HG02759 (cell line): ENCODE measurements around the gene KCNT1.
"Not testable (repeated sequence)": the region's sequence is repeated elsewhere in the genome, so short reads cannot be mapped to it uniquely, and the experiment has no call there.

ENCODE experiments used
- ATAC-seq: cut with Tn5 transposase; IDR thresholded peaks from one replicate; pipeline ENCODE4 v1.9.1; 2021; ENCODE audit warnings: mild to moderate bottlenecking, moderate library complexity; ENCODE audit not compliant: unreplicated experiment

Gene KCNT1

DNA sequence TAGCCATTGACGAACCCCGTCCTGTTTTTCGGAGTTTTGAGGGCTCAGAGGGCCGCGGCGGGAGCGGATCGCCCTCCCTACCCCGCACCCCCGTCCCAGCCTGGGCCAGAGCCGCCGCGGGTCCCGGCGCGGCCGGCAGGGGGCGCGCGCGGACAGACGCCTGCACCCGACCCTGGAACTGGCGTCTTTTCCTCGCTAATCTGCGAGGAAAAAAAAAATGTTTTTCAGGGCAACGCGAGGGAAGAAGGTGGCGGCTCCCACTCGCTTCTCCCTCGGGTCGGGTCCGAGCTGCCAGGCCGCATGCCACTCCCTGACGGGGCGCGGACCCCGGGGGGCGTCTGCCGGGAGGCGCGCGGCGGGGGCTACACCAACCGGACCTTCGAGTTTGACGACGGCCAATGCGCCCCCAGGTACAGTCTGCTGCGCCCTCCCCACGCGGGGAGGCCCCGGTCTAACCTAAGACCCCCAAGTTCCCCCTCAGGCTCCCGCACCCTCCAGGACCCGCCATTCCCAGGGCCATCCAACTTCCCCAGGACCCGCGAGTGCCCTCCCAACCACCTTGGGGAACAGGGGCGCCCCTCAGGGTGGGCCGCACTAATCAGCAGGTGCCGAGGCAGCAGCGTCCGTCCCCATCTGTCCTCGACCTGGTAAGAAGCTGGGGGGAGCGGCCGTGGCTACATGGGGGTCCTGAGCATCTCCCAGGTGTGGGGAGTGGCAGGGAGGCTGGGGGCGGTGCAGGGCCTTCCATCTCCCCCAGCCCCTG lies at the start of gene KCNT1:
TSS of gene KCNT1 (plus strand) at position 227 of the 763 bp plus-strand sequence. CDS start at position 301, 74 bp downstream.
- no peak for ATAC-seq

DNA sequence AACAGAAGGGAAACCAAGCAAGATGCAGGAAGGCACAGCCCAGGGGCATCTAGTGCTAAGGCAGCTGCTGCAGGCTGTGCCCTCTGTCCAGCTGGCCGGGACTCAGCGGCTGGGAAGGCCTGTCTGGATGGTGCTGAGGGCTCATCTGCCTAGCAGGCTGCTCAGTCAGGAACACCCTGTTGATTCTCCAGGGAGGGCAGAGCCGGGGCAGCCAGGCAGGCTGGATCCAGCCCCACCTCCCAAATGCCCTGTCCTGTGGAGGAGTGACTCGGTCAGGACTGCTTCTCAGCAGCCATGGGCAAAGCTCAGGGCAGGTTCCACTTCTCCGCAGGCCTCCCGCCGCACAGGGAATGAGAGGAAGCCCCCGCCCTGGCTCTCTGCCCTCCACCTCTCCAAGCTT lies 46.7 kb upstream of the KCNT1 start:
- no peak for ATAC-seq

DNA sequence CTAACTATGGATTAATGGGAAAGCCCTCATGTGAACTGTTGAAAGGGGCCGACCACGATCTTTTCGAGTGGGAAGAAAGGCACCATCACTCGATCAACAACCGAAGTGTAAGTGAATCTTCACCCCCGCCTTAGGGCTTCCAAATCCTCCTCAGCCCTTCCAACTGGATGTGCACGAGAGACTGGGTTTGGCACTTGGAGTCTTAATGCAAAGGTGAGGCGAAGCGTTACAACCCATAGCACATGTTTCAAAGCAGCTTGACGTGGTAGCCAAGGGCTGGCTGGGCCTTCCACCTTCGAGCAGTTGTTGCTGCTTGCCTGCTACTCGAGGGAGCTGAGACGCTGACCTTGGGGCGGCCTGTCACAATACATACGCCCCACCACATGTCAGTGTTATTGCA lies 44.6 kb upstream of the KCNT1 start:
- no peak for ATAC-seq

DNA sequence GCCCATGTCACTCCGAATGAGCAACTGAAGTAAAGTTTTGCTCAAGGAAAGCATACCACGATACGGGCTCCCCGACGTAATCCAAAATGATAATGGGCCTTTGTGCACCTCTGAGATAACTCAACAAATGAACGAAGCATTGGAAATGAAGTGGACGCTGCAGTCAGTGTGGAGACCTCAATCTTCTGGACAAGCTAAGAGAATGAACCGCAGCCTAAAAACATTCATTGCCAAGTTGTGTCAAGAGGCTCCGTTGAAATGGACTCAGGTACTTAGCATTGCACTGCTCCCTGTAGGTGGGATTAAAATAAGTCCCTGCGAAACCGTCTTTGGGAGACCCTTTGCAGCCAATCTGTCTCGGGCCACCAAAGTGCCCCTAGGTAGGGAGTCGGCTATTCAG lies 42.7 kb upstream of the KCNT1 start:
- ATAC-seq: no peak

DNA sequence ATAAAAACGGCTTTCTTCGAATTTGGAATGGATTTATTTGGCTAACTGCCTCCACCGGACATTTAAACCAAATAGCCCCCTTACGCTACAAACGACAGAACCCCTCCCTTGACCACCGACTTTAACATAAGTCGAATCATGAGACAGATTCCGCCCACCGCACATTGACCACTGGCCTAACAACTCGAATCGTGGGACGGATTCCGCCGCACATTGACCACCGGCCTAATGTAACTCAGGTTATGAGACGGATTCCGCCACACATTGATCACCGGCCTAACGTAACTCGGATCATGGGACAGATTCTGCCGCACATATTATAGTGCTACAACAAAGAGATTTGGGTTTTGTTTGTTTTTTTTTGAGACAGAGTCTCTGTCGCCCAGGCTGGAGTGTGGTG lies 41.6 kb upstream of the KCNT1 start:
- ATAC-seq: no peak

DNA sequence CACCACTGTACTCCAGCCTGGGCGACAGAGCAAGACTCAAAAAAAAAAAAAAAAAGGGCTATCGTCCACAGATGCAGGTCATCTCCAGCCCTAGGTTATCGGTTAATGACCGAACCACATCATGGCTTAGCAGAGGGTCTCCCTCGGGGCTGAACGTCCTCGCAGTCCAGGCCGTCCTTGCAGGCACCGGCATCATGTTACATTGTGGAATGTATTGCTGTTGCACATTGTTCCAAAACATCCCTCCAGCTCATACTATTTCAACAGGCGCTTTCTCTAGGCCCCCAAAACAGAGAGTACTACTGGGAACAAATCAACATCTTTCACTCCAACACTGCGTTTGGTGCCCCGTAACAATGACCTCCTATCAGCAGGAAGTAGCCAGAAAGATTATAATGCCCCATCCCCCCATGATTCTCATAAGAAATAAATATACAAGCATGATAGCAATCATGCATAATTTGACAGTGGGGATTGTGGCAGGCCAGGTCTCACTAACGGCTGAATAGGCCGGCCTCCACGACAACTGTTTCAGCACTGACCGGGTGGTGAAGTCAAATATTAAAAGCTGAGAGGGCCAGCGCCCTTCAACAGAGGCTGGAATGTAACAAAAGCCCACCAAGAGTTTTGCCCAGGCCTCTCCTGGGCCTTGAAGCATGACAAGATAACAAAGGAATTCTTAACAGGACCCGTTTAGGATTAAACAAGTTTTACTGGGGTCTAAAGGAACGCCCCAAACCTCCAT lies 40.0 kb upstream of the KCNT1 start:
- no peak for ATAC-seq

DNA sequence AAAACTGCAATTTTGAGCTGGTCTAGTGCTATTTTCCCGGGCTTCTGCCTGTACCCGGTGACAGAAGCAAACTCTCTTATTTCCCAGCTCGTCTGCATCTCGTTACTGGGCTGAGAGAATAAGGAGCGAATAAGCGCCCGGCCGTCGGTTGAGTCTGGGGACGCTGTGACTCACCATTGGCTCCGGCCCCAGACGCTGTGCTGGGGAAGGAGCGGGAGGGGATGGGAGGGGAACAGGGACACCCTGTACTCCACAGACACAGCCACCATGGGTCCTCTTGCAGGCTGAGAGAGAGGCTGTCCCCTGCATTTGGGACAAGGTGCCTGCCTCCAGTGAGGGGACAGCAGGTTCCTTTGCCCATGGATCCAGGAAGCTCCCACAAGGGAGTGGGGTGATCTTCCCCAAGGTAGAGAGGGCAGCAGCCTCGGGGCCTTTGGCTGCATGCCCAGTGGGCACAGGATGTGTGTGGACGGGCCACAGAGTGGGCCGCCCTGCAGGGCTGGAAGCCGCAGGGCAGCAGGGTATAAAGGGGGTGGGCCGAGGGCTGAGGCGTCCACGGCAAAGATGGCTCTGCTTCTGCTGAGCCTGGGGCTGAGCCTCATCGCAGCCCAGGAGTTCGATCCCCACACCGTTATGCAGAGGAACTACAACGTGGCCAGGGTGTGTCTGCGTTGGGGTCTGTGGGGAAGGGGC lies 39.1 kb upstream of the KCNT1 start, which contains the start of gene LCN9:
TSS of gene LCN9 (plus strand) at position 552 of the 693 bp plus-strand sequence. CDS start at position 565, 13 bp downstream.
- ATAC-seq: no peak

DNA sequence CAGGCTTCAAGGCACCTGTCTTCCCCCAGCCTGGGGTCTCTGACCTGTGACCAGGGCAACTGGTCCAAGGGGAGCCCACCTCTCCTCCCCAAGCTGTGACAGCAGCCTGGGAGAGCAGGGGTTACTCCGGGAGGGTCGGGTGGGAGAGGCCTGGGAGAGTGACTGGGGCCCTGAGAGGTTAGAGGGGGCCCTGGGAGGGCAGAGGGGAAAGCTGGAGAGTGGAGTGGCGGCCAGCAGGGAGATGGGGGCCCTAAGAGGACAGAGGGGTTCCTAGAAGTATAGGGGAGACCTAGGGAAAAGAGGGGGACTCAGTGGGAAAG lies 38.6 kb upstream of the KCNT1 start:
- ATAC-seq: no peak

DNA sequence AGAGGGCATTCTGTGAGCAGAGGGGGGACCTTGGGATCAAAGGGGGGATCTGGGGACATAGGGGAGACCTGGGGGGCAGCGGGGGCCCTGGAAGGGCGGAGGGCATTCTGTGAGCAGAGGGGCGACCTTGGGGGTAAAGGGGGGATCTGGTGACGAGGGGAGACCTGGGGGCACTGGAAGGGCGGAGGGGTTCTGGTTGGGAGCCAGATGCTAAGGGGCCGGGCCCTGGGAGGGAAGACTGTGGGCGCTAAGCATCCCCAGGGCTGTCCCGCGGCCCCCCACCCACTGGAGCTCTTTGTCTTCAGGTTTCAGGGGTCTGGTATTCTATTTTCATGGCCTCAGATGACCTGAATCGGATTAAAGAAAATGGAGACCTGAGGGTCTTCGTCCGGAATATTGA lies 38.1 kb upstream of the KCNT1 start:
- no peak for ATAC-seq

DNA sequence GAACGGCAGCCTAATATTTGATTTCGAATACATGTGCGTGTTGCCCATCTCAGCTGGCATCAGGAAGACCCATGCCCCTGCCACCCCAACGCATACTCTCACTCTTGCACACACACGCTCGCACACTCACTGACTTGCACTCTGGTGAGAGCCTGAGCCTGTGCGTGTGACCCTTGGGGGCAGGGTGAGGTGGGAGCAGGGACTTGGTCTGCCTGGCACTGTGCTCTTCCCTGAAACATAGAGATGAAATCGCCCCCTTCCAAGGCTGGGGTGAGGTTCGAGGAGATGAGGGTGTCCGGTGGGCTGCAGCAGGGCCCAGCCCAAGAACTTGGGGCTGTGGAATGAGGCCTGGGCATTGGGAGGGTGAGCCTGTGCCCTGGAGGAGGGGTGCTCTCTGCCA lies 37.7 kb upstream of the KCNT1 start:
- no peak for ATAC-seq

DNA sequence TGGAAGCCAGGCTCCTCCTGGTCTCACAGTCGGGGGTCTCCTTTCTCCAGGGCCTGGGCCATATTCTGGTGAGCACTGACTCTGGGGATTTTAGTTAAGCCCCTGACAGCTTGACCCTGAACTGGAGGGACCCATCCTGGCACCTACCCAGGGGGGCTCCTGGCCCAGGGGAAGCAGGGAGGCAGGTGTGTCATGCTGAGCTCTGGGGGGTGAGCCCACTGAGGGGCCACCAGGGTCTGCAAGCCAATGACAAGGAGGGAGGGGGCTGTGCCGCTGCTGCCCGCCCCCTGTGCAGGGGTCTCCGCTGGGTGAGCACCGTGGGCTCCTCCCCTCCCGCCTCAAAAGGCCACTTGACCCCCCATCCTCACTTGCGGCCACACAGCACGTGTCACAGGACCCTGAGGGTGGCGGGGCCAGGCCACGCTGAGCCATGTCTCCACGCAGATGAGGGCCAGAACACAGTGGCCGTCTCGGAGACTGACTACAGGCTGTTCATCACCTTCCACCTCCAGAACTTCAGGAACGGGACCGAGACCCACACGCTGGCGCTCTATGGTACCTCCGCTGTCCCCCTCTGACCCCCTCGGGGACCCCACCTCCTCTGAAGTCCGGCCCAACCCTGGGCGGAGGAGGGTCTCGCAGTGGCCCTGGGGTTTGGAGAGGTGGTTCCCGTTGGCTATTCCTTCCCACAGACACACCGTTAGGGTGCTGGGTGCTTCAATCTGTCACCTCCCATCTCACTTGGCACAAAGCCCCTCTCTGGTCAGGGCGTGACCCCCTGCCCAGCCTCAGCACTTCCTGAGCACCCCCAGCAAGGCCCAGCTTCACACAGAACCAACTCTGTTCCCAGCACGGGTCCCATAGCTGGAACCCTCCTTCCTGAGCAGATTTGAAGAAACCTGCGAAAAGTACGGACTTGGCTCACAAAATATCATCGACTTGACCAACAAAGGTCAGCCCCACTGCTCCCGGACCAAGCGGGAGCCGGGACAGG lies 36.9 kb upstream of the KCNT1 start:
- no peak for ATAC-seq

DNA sequence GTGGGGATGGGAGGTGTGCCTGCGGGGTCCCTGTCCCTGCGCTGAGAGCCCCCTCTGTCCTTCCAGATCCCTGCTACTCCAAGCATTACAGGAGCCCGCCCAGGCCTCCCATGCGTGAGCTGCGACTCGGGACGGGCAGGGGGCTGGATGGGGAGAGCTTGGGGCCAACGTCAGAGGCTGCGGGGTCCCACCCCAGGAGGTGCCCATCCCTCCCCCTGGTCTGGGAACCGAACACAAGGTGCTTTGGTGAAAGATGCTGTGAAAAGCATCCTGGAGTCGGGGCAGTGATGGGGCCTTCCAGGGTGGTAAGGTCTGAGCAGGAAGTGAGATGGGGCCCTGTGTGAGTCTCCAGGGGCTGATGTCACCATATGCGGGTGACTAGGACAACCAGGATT lies 36.2 kb upstream of the KCNT1 start:
- ATAC-seq: no peak

DNA sequence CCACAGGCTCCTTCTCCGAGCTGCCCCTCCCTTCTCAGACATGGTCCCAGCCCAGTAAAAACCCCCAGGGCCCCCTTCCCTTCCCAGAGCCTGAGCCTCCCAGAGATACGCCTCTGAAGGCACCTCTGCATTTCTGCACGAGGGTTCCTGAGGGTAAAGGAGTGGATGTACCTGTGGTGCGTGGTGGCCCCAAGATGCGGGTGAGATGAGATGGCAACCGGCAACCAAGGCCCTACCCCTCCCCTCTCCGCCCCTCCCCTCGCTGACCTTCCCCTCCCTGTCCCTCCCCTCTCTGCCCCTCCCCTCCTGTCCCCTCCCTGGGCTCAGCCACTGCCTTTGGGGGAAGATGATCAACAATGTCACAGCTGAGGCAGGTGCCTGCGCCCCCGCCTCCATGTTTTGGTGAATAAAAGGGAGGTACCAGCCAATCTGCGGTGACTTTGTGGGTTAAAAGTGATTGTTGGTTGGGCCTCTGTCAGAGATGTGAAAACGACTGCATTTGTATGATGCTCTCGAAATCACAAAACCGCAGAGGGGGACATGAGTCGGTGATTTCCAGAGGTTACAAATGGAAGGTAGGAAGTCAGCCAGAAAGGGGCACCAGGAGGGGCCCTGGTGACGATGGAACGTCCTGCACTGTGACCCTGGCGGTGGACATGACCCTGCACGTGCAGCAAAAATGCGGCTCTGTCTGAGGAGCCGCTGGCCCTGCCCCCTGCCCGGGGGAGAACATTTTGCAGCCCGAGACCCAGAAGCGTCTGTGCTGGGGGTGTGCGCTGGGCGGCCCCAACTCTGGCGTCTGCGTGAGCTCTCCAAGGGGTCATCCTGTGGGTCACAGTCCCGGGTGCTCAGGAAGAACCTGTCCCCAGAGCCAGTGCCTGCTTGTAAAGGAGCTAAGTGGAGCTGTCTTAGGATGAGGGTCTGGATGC lies 35.2 kb upstream of the KCNT1 start:
- no peak for ATAC-seq

DNA sequence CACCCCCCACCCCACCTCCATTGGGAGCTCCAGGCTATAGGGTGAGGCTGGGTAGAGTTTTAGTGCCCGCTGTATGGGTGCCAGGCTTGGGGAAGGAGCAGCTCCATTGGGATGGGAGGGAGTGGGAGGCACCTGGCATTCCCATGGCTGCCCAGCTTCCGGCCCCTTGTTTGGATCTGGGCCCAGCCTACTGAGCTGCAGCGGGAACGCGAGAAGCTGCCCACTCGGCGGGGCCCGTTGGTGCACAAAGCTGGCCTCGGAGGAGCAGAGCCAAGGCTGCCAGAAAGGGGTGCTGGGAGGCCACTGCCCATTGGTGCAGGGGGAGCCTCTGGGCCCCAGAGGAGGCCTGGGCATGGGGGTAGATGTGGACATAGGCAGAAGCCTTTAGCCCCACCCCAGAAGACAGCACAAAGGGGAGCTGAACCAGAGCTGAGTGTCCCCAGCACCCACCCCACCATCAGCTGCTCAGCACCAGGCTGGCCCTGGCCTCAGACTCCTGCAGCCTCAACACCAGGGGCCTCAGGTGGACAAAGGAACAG lies 34.5 kb upstream of the KCNT1 start:
- no peak for ATAC-seq

DNA sequence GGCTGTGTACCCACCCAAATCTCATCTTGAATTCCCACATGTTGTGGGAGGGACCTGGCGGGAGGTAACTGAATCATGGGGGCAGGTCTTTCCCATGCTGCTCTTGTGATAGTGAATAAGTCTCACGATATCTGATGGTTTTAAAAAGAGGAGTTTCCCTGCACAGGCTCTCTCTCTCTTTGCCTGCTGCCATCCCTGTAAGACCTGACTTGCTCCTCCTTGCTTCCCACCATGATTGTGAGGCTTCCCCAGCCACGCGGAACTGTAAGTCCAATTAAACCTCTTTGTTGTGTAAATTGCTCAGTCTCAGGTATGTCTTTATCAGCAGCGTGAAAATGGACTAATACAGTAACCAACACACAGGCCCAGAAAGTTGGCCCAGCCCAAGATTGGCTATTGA lies 33.0 kb upstream of the KCNT1 start:
- not testable (repeated sequence) for ATAC-seq

DNA sequence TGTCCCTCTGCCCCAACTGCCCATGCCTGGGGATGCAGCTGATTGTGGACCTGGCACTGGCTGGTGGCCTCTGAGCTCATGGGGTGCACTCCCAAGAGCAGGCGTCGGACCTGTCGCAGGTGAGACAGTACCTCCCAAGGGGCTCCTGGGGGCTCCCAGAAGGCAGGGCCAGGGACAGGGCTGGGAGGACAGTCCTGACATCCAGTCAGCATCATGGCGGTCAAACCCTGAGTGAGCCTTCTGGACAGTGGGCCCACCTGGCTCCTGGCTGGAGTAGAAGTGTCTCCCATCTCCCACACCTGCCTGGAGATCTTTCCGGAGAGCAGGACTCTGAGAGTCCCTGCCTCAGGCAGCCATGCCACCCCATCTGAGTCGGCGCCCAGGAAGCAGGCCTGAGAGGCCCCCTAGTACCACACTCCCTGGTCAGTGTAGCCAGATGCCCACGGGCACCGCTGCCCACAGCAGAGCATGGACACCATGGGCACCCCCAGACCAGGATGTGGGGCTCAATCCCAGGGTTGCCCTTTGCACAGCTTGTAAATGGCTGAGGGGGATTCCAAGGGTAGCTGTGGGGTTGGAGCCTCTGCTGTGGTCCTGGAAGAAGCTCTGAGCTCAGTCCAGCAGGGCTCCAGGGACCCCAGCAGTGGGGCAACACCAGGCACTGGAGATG lies 32.2 kb upstream of the KCNT1 start:
- no peak for ATAC-seq

DNA sequence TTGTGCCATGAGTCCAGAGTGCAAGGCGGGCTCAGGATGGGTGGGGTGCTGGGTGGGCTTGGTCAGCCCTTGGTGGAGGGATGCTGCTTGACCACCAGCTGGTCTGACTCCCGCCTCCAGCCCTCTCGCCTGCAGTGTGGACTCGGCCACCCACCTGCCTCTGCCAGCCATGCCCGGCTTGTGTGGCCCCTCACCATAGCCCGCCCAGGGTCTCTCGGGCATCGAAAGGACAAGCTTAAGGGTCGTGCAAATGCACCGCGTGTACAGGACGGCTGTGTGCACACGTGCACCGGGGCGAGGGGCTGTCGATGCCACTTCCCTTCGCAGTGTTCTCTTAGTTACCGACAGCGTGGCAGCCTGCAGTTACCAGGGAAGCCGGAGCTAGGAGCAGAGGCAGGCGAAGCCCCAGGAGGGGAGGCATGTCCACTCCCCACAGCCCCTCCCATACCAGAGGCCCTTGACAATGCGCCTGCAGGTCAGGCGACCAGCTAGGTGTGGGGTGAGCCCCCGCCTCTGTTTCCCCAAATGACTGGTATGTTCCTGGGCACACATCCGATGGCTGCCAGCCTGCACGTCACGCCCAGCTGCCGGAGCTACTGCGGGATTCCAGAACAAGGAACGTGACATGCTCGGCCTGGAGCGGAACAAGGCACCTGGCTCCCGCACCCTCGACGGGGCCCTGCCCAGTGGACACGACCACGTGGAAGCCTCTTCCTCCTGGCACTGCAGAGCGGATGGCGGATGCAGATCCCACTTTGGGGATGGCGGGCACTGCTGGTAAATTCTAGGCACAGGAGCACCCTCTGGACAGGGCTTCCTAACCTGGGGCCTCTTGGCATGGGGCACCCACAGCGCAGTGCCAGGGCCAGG lies 31.0 kb upstream of the KCNT1 start:
- no peak for ATAC-seq

DNA sequence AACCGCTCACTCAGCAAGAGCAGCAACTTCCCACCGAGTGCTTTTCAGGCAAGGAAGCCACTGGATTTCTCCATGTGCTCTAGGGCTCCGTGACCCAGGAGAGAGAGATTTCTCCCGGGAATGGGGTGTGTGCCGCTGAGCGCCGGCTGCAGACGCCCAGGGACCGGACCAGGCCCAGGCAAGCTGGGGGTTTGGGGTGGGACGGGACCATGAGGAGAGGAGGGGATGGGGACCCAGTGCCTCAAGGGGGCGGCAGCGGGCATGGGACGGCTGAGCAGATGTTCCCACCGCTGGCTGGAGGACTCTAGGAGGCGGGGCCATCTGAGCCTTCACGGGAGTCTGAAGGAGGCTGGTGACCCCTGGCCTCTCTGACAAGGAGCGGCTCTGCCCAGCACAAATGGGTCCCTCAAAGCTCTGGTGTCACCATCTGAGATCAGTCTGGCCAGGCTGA lies 30.4 kb upstream of the KCNT1 start:
- no peak for ATAC-seq
